ENCODE measurements around the gene TCF4.

The TCF4 gene

GRCh38 chr18:55592572-55592971 lies 4.6 kb upstream of the TCF4 start:
- Histone ChIP-seq H4K20me1 (ENCODE audit: insufficient read depth, low read length, poor library complexity, severe bottlenecking) (no peaks in the 10 kb centered on the region), H3K4me2 (ENCODE audit: low read depth, low read length, poor library complexity, severe bottlenecking) (no peak overlapping the region), H3K36me3 (ENCODE audit: insufficient read depth, low read length) (no peaks in the 10 kb centered on the region), H3K79me2 (ENCODE audit: insufficient read depth, low read length) (peaks cover 13% of the 10 kb centered on the region), H3F3A (ENCODE audit: low read depth) (peaks cover 4% of the 10 kb centered on the region; the same call in 1 of the 2 replicates), H3K9ac (ENCODE audit: low read depth, low read length, poor library complexity, severe bottlenecking) (no peak overlapping the region), H3K9me2 (replicated peaks; ENCODE audit: low read depth, low read length) (0 out of 2 replicates have a peak, but pooled peaks cover 5% of the 10 kb centered on the region), H3K27me3 (ENCODE audit: insufficient read depth, low read length, poor library complexity, severe bottlenecking) (peaks cover 22% of the 10 kb centered on the region), H3K4me1 (ENCODE audit: insufficient read depth, low read length, poor library complexity, severe bottlenecking) (no peaks in the 10 kb centered on the region), H3K4me3 (ENCODE audit: low read length, poor library complexity, severe bottlenecking) (no peak overlapping the region), H2AFZ (ENCODE audit: low read length) (no peak overlapping the region), H3K9me3 (ENCODE audit: insufficient read depth, low read depth, low read length) (no peaks in the 10 kb centered on the region)
- no peak for TF ChIP-seq EZH2phosphoT487 (IDR thresholded peaks at IDR 0.05; ENCODE audit: borderline replicate concordance)
- no peak for TF ChIP-seq CTCF (conservative IDR thresholded peaks at IDR 0.05; ENCODE audit: low read length)

- no peaks in the 10 kb centered on the region for H3K9me3 ChIP-seq (ENCODE audit: insufficient read depth, low read depth, low read length)
- H3K9ac ChIP-seq (ENCODE audit: low read depth, low read length, poor library complexity, severe bottlenecking), result no peak overlapping the region
- H3K27me3 ChIP-seq (ENCODE audit: insufficient read depth, low read length, poor library complexity, severe bottlenecking), result peaks cover 22% of the 10 kb centered on the region
- TF ChIP-seq CTCF (conservative IDR thresholded peaks at IDR 0.05; ENCODE audit: low read length), result no peak
- no peak for TF ChIP-seq EZH2phosphoT487 (IDR thresholded peaks at IDR 0.05; ENCODE audit: borderline replicate concordance)
- no peak overlapping the region for H2AFZ ChIP-seq (ENCODE audit: low read length)
- H3K36me3 ChIP-seq (ENCODE audit: insufficient read depth, low read length), result no peaks in the 10 kb centered on the region
- peaks cover 4% of the 10 kb centered on the region; the same call in 1 of the 2 replicates for H3F3A ChIP-seq (ENCODE audit: low read depth)
- H3K4me2 ChIP-seq (ENCODE audit: low read depth, low read length, poor library complexity, severe bottlenecking), result no peak overlapping the region
- 0 out of 2 replicates have a peak, but pooled peaks cover 5% of the 10 kb centered on the region for H3K9me2 ChIP-seq (replicated peaks; ENCODE audit: low read depth, low read length)
- H3K4me1 ChIP-seq (ENCODE audit: insufficient read depth, low read length, poor library complexity, severe bottlenecking), result no peaks in the 10 kb centered on the region
- peaks cover 16% of the 10 kb centered on the region for H3K79me2 ChIP-seq (ENCODE audit: insufficient read depth, low read length)
- no peaks in the 10 kb centered on the region for H4K20me1 ChIP-seq (ENCODE audit: insufficient read depth, low read length, poor library complexity, severe bottlenecking)
- no peak overlapping the region for H3K4me3 ChIP-seq (ENCODE audit: low read length, poor library complexity, severe bottlenecking)
Observed at GRCh38 chr18:55592106-55592505, 4.1 kb upstream of the TCF4 start.

DNA sequence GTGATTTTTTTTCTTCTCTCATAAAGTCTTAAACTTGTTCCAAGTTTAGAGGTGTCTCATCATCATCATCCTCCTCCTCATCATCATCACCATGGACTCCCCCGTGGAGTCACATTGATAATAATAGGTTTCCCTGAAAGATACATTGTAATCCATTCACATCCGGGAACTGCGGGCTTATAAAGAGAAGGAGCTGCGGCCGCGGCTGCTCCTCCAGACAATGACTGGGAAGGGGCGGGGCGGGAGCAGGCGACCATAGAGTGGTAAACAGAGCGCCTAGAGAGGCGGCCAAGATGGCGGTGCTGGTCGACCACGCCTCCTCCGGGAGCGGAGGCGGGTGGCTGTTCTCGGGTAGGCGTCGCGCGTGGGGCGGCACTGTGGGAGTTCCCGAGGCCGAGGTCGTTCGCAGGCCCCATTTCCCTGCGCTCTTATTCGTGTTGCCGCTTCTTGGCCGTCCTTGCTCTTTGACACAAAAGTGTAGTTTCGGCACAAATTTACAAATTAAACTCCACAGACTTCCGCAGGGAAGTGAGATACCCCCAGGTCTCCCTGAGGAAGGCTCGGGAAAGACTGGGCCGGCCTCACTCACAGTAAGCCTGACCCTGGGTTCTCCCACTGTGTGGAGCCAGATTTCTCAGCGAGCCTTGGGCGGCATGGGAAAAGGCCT lies 1.8 kb upstream of the TCF4 start:
- Histone ChIP-seq H3K4me3 (ENCODE audit: low read length, poor library complexity, severe bottlenecking) (peak overlapping the region; percentile 90), H3K4me2 (ENCODE audit: low read depth, low read length, poor library complexity, severe bottlenecking) (peak overlapping the region; percentile 96), H3K27me3 (ENCODE audit: insufficient read depth, low read length, poor library complexity, severe bottlenecking) (peaks cover 22% of the 10 kb centered on the region), H3K9ac (ENCODE audit: low read depth, low read length, poor library complexity, severe bottlenecking) (peak overlapping the region; percentile 82), H2AFZ (ENCODE audit: low read length) (peak overlapping the region; percentile 99), H3K9me2 (replicated peaks; ENCODE audit: low read depth, low read length) (0 out of 2 replicates have a peak, but pooled peaks cover 5% of the 10 kb centered on the region), H3K4me1 (ENCODE audit: insufficient read depth, low read length, poor library complexity, severe bottlenecking) (peaks cover 21% of the 10 kb centered on the region), H3F3A (ENCODE audit: low read depth) (peaks cover 4% of the 10 kb centered on the region; the same call in 1 of the 2 replicates), H3K36me3 (ENCODE audit: insufficient read depth, low read length) (no peaks in the 10 kb centered on the region), H3K79me2 (ENCODE audit: insufficient read depth, low read length) (peaks cover 39% of the 10 kb centered on the region), H3K9me3 (ENCODE audit: insufficient read depth, low read depth, low read length) (no peaks in the 10 kb centered on the region), H4K20me1 (ENCODE audit: insufficient read depth, low read length, poor library complexity, severe bottlenecking) (no peaks in the 10 kb centered on the region)
- no peak for TF ChIP-seq CTCF (conservative IDR thresholded peaks at IDR 0.05; ENCODE audit: low read length)
- no peak for TF ChIP-seq EZH2phosphoT487 (IDR thresholded peaks at IDR 0.05; ENCODE audit: borderline replicate concordance)

Data from Loucy (cell line).